Measurements from ENCODE around the gene DAB2IP. TPM values are rescaled to one million over a fixed set of nuclear protein-coding genes. Genes with fewer than 3 reads are reported as not detected.

DAB2IP gene
- polyA plus RNA-seq, 1 donor (not counting 4 experiments of a cell fraction or from before 2014, with no cell fraction given): 28.6 TPM

DNA sequence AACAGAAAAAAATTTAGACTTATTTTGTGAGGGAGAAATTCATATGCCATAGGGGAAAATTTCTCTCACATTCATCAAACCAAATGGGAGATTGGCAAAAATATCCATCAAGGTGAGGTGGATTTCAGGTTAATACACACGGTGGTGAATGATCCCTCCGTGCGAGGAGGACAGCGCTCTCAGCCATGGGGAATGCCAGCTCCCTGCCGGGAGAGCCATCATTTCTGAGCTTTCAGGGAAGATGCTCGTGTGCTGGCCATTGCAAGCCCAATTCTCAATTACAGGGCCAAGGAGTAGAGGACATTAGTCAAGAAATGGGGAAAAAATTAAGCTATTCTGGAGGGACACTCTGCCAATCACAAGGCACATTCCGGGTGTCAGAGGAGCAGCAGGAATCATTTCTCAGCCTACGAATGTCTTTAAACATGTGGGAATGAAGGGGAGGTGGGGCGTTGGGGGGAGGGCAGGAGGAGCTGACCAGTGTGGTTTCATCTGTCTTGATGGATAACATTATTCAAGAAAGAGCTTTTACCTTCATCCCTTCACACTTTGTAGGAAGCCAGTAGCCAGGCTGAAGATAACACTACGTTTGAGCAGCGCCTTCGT is 165.5 kb downstream of the DAB2IP start:
- Histone ChIP-seq H4K20me1 (ENCODE audit: control insufficient read depth, extremely low read depth, insufficient read depth, low read length) (no peaks in the 10 kb centered on the region), H2AFZ (ENCODE audit: control insufficient read depth, low read length) (no peak overlapping the region), H3K4me3 (ENCODE audit: control insufficient read depth in 2 of 3, extremely low read depth in 1 of 3, insufficient read depth in 2 of 3, low read depth in 1 of 3, low read length in 3 of 3) (no peak overlapping the region), H3K4me1 (ENCODE audit: control insufficient read depth, extremely low read depth, insufficient read depth, low read length) (no peaks in the 10 kb centered on the region), H3K9ac (ENCODE audit: control insufficient read depth, extremely low read depth, insufficient read depth, low read length) (no peak overlapping the region), H3K4me2 (ENCODE audit: control insufficient read depth, extremely low read depth, insufficient read depth, low read depth, low read length) (no peak overlapping the region), H3K36me3 (ENCODE audit: control insufficient read depth in 2 of 2, extremely low read depth in 1 of 2, insufficient read depth in 2 of 2, low read length in 2 of 2) (peaks cover 0 to 2% of the 10 kb centered on the region in 2 experiments), H3K27me3 (ENCODE audit: control insufficient read depth, extremely low read depth, insufficient read depth, low read length) (no peaks in the 10 kb centered on the region), H3K27ac (ENCODE audit: control insufficient read depth, insufficient read depth, low read length) (no peak overlapping the region), H3K9me3 (ENCODE audit: control insufficient read depth, low read depth, low read length) (no peaks in the 10 kb centered on the region), H3K79me2 (ENCODE audit: control insufficient read depth, insufficient read depth, low read length) (no peaks in the 10 kb centered on the region), H3K9me1 (ENCODE audit: control insufficient read depth, extremely low read depth, insufficient read depth, low read length) (no peaks in the 10 kb centered on the region)
- no peak for FAIRE-seq
- TF ChIP-seq, protein P1, sequence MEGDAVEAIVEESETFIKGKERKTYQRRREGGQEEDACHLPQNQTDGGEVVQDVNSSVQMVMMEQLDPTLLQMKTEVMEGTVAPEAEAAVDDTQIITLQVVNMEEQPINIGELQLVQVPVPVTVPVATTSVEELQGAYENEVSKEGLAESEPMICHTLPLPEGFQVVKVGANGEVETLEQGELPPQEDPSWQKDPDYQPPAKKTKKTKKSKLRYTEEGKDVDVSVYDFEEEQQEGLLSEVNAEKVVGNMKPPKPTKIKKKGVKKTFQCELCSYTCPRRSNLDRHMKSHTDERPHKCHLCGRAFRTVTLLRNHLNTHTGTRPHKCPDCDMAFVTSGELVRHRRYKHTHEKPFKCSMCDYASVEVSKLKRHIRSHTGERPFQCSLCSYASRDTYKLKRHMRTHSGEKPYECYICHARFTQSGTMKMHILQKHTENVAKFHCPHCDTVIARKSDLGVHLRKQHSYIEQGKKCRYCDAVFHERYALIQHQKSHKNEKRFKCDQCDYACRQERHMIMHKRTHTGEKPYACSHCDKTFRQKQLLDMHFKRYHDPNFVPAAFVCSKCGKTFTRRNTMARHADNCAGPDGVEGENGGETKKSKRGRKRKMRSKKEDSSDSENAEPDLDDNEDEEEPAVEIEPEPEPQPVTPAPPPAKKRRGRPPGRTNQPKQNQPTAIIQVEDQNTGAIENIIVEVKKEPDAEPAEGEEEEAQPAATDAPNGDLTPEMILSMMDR (optimal IDR thresholded peaks at IDR 0.05 in 1 of 3, IDR thresholded peaks at IDR 0.05 in 1 of 3, conservative IDR thresholded peaks at IDR 0.05 in 1 of 3; ENCODE audit: extremely low read depth in 1 of 3, insufficient read depth in 2 of 3, low read length in 3 of 3): no peak
- no peak for TF ChIP-seq EZH2 (IDR thresholded peaks at IDR 0.05; ENCODE audit: low read length)
- dilution Hi-C loops (cut with MboI; ENCODE audit: extremely low pct_ligation_motif_present, low sequenced_read_pairs): no loop called here
- DNase-seq (ENCODE audit: low read depth, low spot score): no peak

DNA sequence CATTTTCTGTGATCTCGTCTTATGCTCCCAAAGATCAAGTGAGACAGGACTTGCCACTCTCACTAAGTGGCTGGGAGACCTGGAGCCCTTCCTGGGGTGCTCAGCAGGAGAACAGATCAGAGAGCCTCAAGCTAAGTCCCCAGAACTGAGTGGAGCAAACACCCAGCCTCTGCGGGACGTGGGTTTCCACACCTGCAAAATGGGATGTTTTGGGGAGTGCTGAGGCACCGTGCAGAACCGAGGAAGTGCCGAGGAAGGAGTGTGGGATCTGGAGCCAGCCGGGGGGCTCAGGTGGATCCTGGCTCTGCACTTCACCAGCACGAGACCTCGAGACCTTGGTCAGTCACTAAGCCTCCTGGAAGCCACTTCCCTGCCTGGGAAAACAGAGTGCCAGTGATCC is 166.0 kb downstream of the DAB2IP start:
- Histone ChIP-seq H2AFZ (ENCODE audit: control insufficient read depth, low read length) (no peak overlapping the region), H3K9me3 (ENCODE audit: control insufficient read depth, low read depth, low read length) (no peaks in the 10 kb centered on the region), H3K27me3 (ENCODE audit: control insufficient read depth, extremely low read depth, insufficient read depth, low read length) (no peaks in the 10 kb centered on the region), H3K4me3 (ENCODE audit: control insufficient read depth in 2 of 3, extremely low read depth in 1 of 3, insufficient read depth in 2 of 3, low read depth in 1 of 3, low read length in 3 of 3) (no peak overlapping the region), H3K9ac (ENCODE audit: control insufficient read depth, extremely low read depth, insufficient read depth, low read length) (no peak overlapping the region), H3K36me3 (ENCODE audit: control insufficient read depth in 2 of 2, extremely low read depth in 1 of 2, insufficient read depth in 2 of 2, low read length in 2 of 2) (peaks cover 0 to 4% of the 10 kb centered on the region in 2 experiments), H3K9me1 (ENCODE audit: control insufficient read depth, extremely low read depth, insufficient read depth, low read length) (no peaks in the 10 kb centered on the region), H3K4me1 (ENCODE audit: control insufficient read depth, extremely low read depth, insufficient read depth, low read length) (no peaks in the 10 kb centered on the region), H3K79me2 (ENCODE audit: control insufficient read depth, insufficient read depth, low read length) (no peaks in the 10 kb centered on the region), H3K4me2 (ENCODE audit: control insufficient read depth, extremely low read depth, insufficient read depth, low read depth, low read length) (no peak overlapping the region), H4K20me1 (ENCODE audit: control insufficient read depth, extremely low read depth, insufficient read depth, low read length) (no peaks in the 10 kb centered on the region), H3K27ac (ENCODE audit: control insufficient read depth, insufficient read depth, low read length) (no peak overlapping the region)
- dilution Hi-C loops (cut with MboI; ENCODE audit: extremely low pct_ligation_motif_present, low sequenced_read_pairs): no loop called here
- TF ChIP-seq, protein P1 (optimal IDR thresholded peaks at IDR 0.05 in 1 of 3, IDR thresholded peaks at IDR 0.05 in 1 of 3, conservative IDR thresholded peaks at IDR 0.05 in 1 of 3; ENCODE audit: extremely low read depth in 1 of 3, insufficient read depth in 2 of 3, low read length in 3 of 3): no peak
- TF ChIP-seq EZH2 (IDR thresholded peaks at IDR 0.05; ENCODE audit: low read length): no peak
- DNase-seq (ENCODE audit: low read depth, low spot score) (no peak), FAIRE-seq (no peak)
